Measurements from ENCODE around the gene ADI1.

DNA sequence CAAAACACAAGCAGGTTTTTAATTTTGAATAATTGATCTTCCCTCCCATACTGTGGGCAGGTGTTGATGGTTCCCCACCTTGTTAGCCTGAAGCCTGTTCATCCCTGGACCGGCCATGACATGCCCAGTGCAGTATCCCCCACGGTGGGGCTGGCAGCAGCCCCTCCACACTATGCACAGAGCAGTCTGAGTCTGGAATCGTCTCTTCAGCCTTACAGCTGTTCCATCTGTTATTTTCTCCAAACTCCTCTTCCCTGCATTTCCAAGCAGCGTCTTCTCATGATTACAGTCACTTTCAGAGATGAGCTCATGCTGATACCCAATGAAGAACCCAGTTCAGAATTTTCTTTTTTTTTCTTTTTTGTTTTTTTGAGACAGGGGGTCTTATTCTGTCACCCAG, 68.2 kb downstream of the ADI1 start:
- TF ChIP-seq SUZ12 (IDR thresholded peaks at IDR 0.05), result no peak
- TF ChIP-seq BHLHE40 (IDR thresholded peaks at IDR 0.05; ENCODE audit: borderline replicate concordance), result no peak
- TF ChIP-seq CTBP1 (IDR thresholded peaks at IDR 0.05; ENCODE audit: borderline replicate concordance), result no peak
- no peak for TF ChIP-seq FOXK2 (IDR thresholded peaks at IDR 0.05)
- no peak for TF ChIP-seq FOXM1 (IDR thresholded peaks at IDR 0.05; ENCODE audit: borderline replicate concordance)
- no peak for TF ChIP-seq LEF1 (IDR thresholded peaks at IDR 0.05; ENCODE audit: borderline replicate concordance)
- TF ChIP-seq, protein P1, sequence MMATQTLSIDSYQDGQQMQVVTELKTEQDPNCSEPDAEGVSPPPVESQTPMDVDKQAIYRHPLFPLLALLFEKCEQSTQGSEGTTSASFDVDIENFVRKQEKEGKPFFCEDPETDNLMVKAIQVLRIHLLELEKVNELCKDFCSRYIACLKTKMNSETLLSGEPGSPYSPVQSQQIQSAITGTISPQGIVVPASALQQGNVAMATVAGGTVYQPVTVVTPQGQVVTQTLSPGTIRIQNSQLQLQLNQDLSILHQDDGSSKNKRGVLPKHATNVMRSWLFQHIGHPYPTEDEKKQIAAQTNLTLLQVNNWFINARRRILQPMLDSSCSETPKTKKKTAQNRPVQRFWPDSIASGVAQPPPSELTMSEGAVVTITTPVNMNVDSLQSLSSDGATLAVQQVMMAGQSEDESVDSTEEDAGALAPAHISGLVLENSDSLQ (IDR thresholded peaks at IDR 0.05), result no peak
